ENCODE data around the gene PTPRE.

The PTPRE gene, protein sequence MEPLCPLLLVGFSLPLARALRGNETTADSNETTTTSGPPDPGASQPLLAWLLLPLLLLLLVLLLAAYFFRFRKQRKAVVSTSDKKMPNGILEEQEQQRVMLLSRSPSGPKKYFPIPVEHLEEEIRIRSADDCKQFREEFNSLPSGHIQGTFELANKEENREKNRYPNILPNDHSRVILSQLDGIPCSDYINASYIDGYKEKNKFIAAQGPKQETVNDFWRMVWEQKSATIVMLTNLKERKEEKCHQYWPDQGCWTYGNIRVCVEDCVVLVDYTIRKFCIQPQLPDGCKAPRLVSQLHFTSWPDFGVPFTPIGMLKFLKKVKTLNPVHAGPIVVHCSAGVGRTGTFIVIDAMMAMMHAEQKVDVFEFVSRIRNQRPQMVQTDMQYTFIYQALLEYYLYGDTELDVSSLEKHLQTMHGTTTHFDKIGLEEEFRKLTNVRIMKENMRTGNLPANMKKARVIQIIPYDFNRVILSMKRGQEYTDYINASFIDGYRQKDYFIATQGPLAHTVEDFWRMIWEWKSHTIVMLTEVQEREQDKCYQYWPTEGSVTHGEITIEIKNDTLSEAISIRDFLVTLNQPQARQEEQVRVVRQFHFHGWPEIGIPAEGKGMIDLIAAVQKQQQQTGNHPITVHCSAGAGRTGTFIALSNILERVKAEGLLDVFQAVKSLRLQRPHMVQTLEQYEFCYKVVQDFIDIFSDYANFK

DNA sequence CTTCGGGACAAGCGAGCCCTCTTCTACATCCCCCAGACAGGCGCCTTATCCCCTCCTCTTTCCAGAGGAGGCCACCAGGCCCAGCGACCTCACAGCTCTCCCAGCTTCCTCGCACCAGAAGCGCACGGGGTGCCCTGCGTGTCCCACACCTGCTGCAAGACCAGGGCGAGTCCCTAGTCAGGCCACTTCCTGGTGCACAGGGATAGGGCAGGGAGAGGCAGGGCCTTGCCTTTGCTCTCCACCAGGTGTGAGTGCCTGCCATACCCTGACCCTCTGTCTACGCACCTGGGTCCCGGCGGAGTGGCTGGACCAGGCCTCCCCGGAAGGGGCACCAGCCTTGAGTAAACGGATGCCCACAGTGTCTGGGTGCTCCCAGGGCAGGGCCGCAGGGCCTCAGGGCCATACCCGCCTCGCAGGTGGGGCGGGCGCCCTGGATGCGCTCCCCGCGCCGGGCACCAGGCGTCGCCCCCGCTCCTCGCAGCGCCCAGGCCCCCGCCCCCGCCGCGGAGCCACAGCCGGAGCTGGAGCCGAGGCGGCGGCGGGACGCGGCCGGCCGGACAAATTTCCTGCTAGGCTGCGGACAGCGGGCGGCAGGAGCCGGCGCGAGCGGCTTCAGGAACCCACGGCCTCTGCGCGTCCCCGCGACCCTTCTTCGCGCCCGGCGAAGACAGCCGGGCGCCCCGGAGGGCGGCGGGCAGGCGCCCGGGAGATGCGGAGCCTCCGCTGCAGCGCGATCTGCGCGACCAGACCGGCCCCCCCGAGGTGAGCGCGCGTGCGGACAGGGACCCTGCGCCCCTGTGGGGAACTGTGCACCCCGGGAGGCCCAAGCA, at the start of gene PTPRE:
Gene PTPRE, plus strand, starts transcription at position 556 of the 830 bp plus-strand sequence. CDS start 133,779 bp downstream, outside the sequence.
- peak; percentile 71 for DNase-seq (ENCODE audit: low spot score)

DNA sequence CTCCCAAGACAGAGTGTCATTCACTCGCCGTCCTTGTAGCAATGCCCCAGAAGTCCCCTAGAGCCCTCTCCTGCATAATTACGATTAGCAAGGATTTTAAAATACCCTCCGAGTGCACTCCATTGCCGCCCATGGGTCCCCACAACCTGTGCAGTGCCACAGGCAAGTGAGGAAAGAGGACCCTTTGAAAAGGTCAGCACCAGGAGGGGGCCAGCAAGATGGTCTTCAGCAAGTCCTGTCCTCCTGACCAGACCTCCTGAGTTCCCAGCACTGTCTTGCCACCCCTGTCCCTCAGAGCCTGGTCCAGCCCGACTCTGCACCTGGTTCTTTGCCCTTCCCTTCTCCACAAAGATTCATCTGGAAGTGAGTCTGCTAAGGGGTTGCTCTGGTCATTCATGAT, 46.3 kb upstream of the PTPRE start:
- no peak for DNase-seq (ENCODE audit: low spot score)

DNA sequence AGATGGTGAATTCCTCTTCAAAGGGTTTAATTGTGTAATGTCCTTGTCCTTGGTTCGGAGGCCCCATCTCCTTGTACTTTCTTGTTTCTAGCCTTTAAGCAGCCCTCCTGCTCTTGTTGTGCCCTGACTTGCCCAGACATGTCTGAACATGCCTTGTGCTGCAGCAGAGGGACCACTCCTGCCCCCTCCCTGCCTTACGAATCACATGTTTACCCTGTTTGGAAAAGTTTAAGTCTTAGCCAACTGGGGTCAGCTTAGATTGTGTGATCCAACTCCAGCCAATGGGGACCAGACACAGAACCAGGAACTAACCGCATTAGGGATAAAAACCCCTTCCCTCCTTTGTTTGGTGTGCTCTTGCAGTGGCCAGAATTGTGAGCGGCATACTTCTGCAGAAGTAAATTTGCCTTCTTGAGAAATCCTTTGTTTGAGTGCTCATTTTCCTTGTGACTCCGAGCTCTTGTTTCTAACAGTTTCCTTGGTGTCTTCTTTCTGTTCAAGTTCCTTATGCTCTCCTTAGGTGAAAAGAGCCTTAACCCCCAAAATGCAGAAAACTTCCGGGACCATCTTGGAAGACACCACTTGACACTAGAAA, 43.6 kb upstream of the PTPRE start:
- DNase-seq (ENCODE audit: low spot score): no peak

DNA sequence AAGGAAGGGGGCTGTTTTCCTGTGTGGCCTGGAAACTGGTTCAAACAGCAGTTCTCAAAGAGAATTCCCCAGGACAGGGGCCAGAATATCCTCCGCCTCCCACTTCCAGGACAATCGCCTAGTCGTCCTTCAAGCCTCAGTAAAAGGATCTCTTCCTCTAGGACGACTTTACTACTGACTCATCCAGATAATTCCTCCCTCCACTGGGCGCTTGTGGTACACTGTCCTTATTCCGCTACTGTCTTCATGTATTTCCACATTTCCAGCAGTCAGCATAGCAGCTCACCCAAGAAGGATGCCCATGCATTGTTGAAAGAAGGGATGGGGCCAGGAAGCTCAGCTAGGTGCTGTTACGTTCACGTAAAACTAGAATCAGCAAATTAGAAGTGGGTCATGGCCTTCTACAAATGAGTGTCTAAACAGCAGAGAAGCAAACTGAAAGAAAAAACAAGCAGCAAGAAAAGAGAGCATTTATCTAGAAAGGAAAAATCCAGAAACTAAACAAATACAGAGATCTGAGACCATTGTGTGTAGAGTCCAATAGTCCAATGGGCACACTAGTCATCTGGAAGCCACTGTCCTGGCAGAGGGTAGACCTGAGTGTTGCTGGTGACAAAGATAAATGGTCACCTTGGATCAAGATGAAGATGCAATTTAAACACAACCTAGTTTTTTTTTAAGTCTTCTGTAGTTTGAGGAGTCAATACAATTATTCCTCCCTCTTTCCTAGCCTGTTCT, 40.5 kb upstream of the PTPRE start:
- DNase-seq (ENCODE audit: low spot score): no peak

DNA sequence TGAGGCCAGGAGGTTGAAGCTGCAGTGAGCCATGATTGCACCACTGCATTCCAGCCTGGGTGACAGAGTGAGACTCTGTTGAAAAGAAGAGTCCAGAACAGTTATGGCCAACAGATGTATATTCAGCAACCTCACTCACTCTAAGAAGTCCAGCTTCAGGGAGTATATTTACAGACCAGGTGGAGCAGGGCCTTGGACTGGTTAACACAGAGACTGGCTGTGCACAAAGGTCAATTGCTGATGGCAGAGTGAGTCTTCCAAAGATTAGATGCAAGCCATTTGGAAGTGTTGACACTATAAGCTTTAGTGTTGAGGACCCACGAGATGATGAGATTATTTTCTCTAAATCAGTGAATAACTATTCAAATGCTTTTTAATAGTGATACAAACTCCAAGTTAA, 39.1 kb upstream of the PTPRE start:
- no peak for DNase-seq (ENCODE audit: low spot score)

DNA sequence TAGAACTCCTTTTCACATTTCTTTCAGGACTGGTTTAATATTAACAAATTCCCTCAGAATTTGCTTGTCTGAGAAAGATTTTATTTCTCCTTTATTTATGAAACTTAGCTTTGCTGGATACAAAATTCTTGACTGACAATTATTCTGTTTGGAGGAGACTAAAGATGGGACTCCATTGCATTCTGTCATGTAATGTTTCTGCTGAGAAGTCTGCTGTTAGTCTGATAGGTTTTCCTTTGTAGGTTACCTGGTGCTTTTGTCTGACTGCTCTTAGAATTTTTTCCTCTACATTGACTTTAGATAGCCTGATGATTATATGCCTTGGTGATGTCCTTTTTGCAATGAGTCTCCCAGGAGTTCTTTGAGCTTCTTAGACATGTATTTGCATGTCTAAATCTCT, 37.6 kb upstream of the PTPRE start:
- no peak for DNase-seq (ENCODE audit: low spot score)

DNA sequence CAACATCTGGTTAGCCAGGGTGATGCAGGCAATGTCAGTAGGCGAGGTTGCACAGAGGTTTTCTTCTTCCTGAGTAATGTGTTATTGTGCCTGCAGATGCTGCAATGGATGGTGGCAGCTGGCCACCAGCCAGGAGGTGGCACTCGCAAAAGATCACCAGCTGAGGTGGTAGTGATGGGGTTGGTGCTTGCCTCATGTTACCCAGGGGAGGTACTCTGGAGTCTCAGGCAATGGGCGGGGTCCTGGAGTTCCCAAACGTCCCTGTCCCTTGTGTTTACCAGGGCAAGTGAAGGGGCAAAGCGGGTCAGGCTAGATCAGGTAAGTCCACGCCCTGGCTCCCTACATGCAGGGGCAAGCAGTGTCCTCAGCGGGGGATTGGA, 35.3 kb upstream of the PTPRE start:
- DNase-seq (ENCODE audit: low spot score): no peak

DNA sequence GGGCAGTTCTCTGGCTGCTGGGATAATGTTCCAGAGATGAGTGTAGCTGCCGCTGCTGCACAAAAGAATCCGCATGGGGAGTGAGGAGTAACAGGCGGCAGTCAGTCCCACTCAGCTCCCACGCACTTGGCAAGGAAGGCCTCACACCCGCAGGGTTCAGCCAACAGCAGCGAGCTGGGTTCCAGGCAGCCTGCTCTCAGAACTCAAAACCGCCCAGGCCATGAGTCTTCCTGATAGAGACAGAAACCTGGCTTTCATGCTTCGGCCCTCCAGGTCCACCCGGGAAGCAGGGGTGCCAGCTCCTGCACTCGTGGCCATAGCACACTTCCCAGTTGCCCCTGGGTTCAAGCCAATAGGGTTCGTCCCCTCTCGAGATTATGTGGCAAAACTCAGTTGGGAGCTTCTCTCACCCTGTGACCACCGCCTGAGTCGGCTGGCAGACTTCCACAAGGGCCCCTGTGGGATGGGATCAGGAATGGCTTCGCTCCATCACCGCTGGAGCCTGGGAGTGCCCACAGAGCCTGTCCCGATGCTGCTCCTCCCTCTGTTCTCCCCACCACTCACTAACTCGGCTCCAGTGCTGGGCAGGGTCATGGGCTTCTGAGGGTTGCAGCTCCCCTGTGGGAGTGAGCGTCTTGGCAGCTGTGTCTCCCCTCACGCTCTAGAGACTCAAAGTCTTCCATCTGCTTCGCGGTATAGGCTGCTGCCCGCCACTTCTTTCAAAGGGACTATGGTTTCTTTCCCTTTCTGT, 34.7 kb upstream of the PTPRE start:
- DNase-seq (ENCODE audit: low spot score): no peak

DNA sequence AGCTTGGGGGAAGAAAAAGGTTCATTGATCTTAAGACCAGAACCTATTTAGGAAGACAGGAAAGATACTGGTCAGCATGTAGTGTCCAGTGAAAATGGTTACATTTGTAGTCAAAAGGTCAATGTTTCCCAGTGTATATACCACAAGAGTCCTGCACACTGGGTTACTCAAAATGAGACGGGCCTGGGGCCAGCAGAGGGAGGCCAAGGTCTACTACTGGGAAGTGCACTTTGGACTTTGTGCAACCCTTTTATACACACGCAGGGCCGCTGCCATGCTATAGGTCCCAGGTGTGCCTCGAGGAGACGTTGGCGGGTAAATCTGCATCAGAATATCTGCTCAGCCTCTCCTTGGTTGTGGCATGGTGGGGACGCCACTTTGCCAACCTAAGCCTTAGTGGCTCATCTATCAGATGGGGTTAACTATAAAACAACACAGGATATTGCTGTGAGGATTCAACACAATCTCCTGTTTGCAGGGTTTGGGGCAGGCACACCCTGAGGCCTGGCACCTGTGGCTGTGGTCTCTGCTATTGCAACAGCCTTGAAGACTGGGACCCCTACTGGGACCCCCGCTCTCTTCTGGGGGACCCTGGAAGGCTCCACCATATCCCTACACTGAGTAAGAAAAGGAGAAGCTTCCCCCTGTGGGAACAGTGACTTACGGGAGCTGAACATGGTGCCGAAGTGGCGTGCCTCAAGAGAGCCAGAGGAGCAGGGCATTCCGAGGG, 33.9 kb upstream of the PTPRE start:
- DNase-seq (ENCODE audit: low spot score): peak; percentile 64

DNA sequence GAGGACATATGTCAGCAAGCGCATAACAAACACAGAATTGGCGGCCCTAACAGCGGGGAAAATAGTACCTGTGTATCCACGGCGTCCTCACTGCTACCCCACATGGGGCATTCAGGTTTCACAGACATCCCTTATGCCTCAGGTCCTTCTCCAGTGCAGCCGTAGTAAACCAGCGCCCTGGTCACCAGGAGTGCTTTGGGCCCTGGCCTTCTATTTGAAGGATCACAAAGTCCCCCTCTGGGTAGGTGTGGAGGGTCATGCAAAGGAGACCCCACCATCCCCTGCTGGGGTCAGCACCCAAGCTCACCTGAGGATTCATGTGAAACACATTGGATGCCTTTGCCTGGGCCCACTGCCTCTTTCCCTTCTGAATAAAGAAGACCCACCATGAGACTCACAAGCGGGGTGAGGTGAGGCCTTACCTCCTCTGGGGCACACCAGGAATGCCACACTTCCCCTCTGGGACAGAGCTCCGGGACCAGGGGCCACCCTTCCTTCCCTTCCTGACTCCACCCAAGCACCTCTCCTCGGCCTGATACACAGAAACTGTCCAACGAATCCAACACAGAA, 32.9 kb upstream of the PTPRE start:
- no peak for DNase-seq (ENCODE audit: low spot score)

DNA sequence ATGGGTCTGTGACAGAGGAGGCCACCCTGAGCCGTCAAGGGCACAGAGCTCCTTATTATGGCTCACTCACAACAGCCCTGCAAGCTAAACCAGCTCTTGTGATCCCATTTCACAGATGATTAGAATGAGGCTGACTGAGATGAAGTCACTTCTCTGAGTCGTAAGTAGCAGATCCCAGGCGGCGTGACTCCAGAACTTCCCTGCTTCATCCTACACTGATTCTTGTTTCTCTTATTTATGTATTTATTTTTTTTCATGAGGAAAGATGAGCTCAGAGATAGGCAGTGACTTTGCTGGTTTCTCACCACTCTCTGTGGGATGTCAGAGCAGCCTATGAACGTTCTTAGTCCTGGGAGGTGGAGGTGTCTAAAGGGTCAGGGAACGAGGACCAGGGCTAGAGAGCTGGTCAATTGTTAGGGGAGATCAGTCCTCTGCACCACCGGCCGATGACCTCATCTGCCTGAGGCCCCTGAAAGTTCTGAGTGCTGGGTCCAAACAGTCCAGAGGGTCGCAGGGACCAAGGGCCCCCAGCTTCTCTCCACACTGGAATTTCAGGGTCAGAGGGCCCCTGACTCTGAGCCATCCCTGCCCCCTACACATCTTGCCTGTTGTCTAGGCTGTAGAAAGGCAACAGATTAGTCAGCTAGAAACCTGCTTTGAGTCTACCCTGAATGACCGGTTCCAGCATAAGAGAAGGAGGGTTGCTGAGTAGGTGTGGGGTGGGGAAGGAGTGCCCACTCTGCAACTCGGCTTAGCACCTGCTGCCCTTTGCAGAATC, 32.0 kb upstream of the PTPRE start:
- no peak for DNase-seq (ENCODE audit: low spot score)

DNA sequence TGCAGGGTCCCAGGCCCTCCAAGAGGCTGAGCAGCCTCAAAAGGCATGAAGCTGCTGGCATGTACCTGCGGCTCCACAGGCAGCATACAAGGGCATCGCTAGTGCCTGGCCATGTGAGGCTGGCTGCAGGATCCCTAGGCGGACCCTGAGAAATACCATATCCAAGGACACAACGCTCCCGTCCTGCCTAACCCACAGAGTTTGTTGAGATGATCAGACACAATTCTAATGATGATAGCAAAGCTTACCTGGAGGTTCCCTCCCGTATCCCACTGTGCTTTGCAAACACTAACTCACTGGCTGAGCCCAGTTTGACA, 31.5 kb upstream of the PTPRE start:
- DNase-seq (ENCODE audit: low spot score): no peak

DNA sequence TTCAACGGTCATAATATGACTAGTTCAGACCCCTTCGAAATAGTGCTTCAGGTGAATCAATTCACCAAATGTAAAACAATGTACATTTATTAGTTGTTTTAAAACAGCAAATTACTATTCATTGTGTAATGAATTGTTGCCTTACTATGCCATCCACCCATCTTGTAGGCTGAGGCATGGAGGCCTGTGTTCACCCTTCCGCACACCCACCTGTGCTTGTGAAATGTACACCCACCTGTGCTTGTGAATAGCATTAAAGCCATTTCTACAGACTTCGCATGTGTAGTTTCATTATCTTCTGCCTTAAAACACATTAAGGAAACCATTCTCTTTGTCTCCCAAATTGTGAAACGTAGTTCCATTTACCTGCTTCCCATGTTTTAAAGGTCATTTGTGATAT, 31.0 kb upstream of the PTPRE start:
- DNase-seq (ENCODE audit: low spot score): no peak

DNA sequence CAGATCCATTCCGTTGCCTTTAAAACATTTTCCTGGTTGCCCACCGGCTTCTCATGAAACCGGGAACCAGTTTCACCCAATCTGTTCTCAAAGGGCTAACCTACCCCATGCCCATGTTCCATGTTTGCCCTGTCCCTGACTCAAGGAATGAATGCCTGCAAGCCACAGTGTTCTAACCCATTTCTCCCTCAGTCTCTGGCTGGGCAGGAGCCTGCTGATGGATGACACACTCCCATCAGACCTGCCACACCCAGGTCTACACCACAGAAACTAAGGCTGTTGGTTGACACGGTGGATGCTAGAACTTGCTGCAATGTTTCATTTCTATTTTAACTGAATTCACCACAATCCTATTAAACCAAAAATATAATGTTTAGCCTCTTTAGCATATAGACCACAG, 29.8 kb upstream of the PTPRE start:
- no peak for DNase-seq (ENCODE audit: low spot score)

DNA sequence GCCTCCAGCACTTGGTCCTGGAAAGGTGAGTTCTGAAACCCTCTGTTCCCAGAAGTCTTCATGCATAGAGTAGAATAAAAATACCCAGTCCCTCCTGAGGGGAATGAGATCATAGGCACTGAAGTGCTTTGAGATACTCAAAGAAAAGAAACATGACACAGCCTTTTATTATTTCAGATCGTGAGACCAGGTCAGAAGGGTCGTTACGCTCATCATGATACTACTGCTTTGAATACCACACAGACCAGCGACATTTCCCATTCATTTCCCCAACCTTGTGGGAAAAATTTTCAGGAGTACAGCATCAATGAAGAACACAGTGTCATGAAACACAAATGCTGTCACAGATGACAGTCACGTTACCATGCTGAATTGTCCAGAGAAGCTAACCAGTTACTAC, 29.2 kb upstream of the PTPRE start:
- DNase-seq (ENCODE audit: low spot score): no peak

DNA sequence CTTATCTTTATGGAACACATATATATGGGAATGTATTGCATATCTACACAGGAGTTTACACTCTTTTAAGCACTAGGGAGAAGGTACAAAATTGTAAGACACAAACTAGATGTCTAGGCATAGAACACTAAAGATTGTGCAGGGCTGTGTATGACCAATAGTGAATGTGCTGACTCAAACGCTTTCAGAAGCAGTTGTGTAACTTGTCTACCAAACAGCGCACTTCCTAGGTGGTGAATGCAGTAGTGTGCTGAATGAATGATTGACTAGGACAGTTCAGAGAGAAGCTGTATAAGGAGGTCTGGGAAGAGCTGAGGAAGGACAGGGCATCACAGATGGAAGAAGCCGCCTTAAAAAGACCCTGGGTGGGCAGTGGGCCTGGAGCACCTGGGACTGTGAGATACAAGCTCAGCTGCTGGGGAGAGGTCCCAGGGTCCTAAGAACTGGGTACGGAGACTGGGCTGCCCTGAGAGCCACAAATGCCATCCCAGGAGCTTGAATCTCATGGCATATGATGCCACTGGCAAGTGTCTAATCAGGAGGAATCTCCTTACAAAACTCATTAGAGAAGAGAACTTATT, 28.3 kb upstream of the PTPRE start:
- no peak for DNase-seq (ENCODE audit: low spot score)

DNA sequence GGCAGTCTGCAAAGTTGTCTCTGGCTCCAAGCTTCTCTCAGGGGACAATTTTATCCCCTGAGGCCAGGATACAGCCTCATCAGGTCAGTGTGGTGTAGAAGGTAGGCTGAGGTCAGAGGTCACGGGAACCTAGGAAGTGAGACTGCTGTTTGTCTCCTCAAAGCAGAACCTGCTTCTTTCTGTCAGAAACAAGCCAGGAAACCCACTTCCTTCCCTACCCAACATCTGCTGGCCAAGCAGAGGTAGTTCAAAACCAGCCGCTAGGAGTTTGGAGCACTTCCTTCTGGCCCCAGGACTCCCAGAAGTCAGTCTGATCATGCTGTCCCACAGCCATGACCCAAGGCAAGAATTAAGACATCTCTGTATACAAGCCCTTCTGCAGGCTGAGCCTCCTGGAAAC, 26.3 kb upstream of the PTPRE start:
- no peak for DNase-seq (ENCODE audit: low spot score)

DNA sequence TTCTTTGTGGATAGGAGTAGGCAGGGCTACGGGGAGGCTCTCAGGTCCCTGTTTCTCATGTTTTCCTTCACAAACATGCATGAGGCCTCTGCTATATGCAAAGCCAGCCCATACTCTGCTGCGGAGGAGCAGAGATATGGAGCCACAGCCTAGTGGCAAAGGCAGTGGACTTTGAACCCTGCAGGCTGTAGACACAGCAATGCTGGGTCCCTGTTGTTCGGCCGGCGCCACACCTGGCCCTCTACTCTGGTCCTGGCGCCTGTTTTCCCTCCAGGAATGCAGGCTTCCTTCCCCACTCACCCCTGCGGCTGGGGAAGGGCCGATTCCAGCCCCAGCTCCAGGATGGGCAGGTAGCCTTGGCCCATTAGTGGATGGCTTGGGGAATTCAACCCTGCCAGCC, 25.6 kb upstream of the PTPRE start:
- peak; percentile 63 for DNase-seq (ENCODE audit: low spot score)

DNA sequence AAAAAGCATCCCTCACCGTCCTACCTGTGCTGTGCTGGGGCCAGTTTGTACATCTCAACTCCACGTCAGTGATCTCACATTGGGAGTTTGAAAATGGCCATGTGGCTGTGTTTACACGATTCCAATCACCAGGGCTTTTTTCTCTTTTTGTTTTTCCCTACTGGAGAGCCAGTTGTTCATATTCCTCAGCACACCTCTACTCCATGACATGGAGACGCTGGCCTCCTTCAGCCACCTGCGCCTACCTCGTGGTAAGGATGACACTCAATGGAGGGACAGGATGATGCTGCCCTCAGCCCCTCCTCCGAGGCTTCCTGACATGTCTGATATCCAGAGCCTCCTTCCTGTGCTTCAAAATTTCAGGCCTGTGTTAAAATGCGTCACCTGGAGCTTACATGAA, 24.5 kb upstream of the PTPRE start:
- no peak for DNase-seq (ENCODE audit: low spot score)
